Tibial artery (tissue), 4 donors: ENCODE results near the gene C2CD4D.
"Not testable (repeated sequence)": the region's sequence is repeated elsewhere in the genome, so short reads cannot be mapped to it uniquely, and the experiment has no call there.

Experiments
- DNase-seq, 2 donors: peaks; one replicate each; pipeline ENCODE4 v3.0.0-alpha.2; 2019
- H3K27ac ChIP-seq, 2 donors: fragments of 200-600 bp; sonication (generic) in 1 of 2; 1 replicate in 1 of 2; 2 replicates in 1 of 2; pipeline ENCODE4 v1.5.1; 2018 to 2019; ENCODE audit warnings: mild to moderate bottlenecking in 1 of 2
- H3K27me3 ChIP-seq, 2 donors: fragments of 200-600 bp; sonication (generic) in 1 of 2; one replicate each; pipeline versions ENCODE4 v1.5.1 to v1.6.0; 2016 to 2019
- H3K36me3 ChIP-seq, 3 donors: fragments of 200-600 bp; sonication (generic) in 2 of 3; one replicate each; pipeline ENCODE4 v1.5.1; 2016 to 2019; ENCODE audit warnings: mild to moderate bottlenecking in 2 of 3
- H3K4me1 ChIP-seq, 4 donors: fragments of 200-600 bp; sonication (generic) in 2 of 4; 1 replicate in 3 of 4; 2 replicates in 1 of 4; pipeline ENCODE4 v1.5.1; 2016 to 2019
- H3K4me3 ChIP-seq, 2 donors: fragments of 200-600 bp; sonication (generic) in 1 of 2; 1 replicate in 1 of 2; 2 replicates in 1 of 2; pipeline ENCODE4 v1.5.1; 2018 to 2019; ENCODE audit warnings: mild to moderate bottlenecking in 2 of 2
- H3K9me3 ChIP-seq, 3 donors: fragments of 200-600 bp; sonication (generic) in 1 of 3; one replicate each; pipeline ENCODE4 v1.5.1; 2016 to 2019
- CTCF ChIP-seq, 2 experiments: fragments of 200-600 bp in 1 of 2; fragments of 450-650 bp in 1 of 2; IDR thresholded peaks; one replicate each; pipeline ENCODE4 v1.5.1; 2017 to 2019; ENCODE audit warnings: antibody characterized with exemption in 2 of 2, mild to moderate bottlenecking in 1 of 2, moderate library complexity in 1 of 2
- intact Hi-C: fragments of 100-400 bp; cut with DNase I; formaldehyde crosslinking; loops from one replicate; pipeline ENCODE4 v1.15.0; 2023; ENCODE audit warnings: low total_unique reads

The C2CD4D gene

GRCh38 chr1:151882466-151882865 is 42.8 kb upstream of the C2CD4D start:
- H3K36me3 ChIP-seq: peaks cover 4 to 20% (median 10%) of the 10 kb centered on the region in 3 donors
- no peak for DNase-seq
- no peak overlapping the region for H3K27ac ChIP-seq
- H3K4me3 ChIP-seq: no peak overlapping the region
- intact Hi-C loops: no loop called here
- H3K4me1 ChIP-seq: no peaks in the 10 kb centered on the region
- H3K9me3 ChIP-seq: no peaks in the 10 kb centered on the region
- TF ChIP-seq CTCF (IDR thresholded peaks at IDR 0.05): no peak
- no peaks in the 10 kb centered on the region for H3K27me3 ChIP-seq

GRCh38 chr1:151881479-151881878 is 41.9 kb upstream of the C2CD4D start:
- Histone ChIP-seq H3K9me3 (no peaks in the 10 kb centered on the region), H3K36me3 (peaks cover 0 to 20% (median 4%) of the 10 kb centered on the region in 3 donors), H3K4me3 (no peak overlapping the region), H3K27me3 (no peaks in the 10 kb centered on the region), H3K27ac (no peak overlapping the region), H3K4me1 (no peaks in the 10 kb centered on the region)
- no peak for TF ChIP-seq CTCF (IDR thresholded peaks at IDR 0.05)
- no peak for DNase-seq
- intact Hi-C loops: no loop called here

GRCh38 chr1:151875419-151876097 is 35.9 kb upstream of the C2CD4D start:
- no peaks in the 10 kb centered on the region for H3K9me3 ChIP-seq
- no peak overlapping the region for H3K4me3 ChIP-seq
- H3K27me3 ChIP-seq: no peaks in the 10 kb centered on the region
- no peaks in the 10 kb centered on the region for H3K4me1 ChIP-seq
- H3K36me3 ChIP-seq: peaks cover 9 to 41% (median 22%) of the 10 kb centered on the region in 3 donors
- intact Hi-C loops: no loop called here
- no peak for DNase-seq
- TF ChIP-seq CTCF (IDR thresholded peaks at IDR 0.05): no peak
- no peak overlapping the region for H3K27ac ChIP-seq

- H3K4me3 ChIP-seq, intact Hi-C loops, H3K27ac ChIP-seq, H3K4me1 ChIP-seq, H3K9me3 ChIP-seq, H3K27me3 ChIP-seq, DNase-seq: not testable (repeated sequence)
- H3K36me3 ChIP-seq: peaks cover 9 to 41% (median 18%) of the 10 kb centered on the region in 3 donors
Measured at GRCh38 chr1:151872776-151873175, 33.2 kb upstream of the C2CD4D start.

GRCh38 chr1:151871284-151872030 is 31.8 kb upstream of the C2CD4D start:
- intact Hi-C loops: no loop called here
- DNase-seq: no peak

More at GRCh38 chr1:151871284-151872030, 31.8 kb upstream of the C2CD4D start:
- Histone ChIP-seq H3K36me3 (peaks cover 9 to 31% (median 18%) of the 10 kb centered on the region in 3 donors), H3K27me3 (no peaks in the 10 kb centered on the region), H3K4me1 (no peaks in the 10 kb centered on the region), H3K9me3 (no peaks in the 10 kb centered on the region), H3K4me3 (no peak overlapping the region), H3K27ac (no peak overlapping the region)
- TF ChIP-seq CTCF (IDR thresholded peaks at IDR 0.05): no peak
